Activated CD4-positive, alpha-beta T cell treated with anti-CD3 and anti-CD28 coated beads, Interleukin-2, amount 50 U/mL, for 24 hours (primary cell): ENCODE measurements around the gene PCDH15.

Experiments
- DNase-seq, 2 donors: peaks; one replicate each; pipeline ENCODE4 v3.0.0-alpha.2; 2020; ENCODE audit warnings: low read depth in 1 of 2, low spot score in 1 of 2

PCDH15 gene

DNA sequence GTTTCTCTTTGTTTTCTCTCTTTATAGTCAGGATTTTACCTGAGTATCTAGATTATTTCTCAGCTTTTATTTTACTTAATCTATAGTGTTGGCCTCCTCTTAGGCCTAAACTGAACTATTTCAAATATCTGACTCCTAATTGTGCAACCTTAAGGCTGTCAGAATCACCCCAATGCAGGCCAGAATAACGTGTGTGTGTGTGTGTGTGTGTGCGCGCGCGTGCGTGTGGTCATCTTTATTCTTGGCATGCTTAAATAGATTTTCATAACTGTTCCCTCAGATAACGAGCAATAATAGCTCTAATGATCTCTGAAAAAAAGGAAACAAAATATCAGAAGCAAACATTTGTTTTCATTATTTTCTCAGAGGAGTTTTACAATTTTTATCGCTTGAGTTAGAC, 92.4 kb downstream of the PCDH15 start:
- no peak for DNase-seq

DNA sequence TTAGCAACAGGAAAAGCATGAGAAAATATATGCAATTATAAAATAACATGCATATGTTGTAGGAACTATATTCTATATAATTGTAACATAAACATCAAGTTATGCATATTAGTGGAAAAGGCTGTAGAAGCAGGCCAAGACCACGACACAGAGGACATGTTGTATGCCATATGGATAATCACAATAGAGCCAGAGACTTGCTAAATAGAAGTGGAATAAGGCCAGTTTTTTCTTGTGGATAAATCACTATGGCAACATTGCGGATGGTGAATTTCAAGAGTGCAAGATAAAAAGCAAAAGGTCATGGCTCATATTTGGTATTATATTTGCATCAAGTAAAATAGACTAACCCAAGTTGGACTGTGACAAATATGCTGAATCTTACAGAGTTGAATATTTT, 93.0 kb downstream of the PCDH15 start:
- no peak for DNase-seq

DNA sequence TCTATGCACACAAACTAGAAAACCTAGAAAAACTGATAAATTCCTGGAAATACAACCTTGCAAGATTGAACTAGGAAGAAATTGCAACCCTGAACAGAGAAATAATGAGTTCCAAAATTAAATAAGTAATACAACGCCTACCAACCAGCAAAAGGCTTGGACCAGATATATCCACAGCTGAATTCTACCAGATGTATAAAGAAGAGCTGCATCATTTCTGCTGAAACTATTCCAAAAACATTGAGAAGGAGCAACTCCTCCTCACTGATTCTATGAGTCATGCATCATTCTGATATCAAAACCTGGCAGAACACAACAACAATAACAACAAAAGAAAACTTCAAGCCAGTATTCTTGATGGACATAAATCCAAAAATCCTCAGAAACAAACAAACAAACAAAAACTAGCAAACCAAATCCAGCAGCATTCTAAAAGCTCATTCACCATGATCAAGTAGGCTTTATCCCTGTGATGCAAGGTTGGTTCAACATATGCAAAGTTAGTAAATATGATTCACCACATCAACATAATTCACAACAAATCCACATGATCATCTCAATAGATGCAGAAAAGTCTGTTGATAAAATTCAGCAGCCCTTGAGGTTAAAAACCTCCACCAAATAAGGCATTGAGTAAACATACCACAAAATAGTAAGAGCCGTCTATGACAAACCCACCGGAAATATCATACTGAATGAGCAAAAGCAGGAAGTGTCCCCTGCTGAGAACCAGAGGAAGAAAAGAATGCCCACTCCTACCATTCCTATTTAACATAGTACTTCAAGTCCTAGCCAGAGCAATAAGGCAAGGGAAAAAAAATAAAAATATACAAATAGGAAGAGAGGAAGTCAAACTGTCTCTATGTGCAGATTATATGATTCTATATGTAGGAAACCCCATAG, 98.2 kb downstream of the PCDH15 start:
- DNase-seq: no peak

DNA sequence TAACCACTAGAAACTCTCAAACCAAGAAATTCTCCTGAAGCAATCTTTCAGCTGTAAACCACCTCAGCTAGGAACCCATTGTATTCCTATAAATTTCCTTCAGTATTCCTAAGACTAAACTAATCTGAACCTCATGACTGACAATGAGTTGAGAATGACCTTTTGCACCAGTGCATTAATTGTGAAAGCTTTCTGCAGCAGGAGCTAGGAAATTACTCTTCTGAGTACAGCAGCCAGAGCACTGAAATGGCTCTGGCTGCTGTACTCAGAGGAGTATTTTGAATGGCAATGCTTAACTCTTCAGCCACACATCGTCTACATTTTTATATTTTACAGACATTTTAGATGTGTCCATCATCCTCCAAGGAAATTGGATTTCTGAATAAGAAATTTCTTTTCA, 109.7 kb downstream of the PCDH15 start:
- DNase-seq: no peak

DNA sequence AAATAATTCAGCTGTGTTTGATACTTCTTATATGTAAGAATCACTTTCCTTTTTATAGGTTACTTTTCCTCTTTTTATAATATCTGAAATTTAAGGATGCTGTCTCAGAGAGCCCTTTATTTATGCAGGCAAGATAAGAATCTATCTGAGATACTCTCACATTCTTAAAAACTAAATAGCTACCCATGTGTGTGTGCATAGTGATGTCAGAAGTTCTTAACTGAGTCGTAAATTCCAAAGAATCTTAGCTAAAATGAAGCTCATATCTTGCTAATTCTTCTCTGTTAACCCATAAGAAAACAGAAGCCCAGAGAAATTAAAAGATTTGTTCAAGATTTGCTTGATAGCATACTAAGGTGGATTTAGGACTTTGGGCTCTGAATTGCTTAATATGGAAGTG, 118.5 kb downstream of the PCDH15 start:
- no peak for DNase-seq

GRCh38 chr10:54681136-54681535, 119.9 kb downstream of the PCDH15 start:
- DNase-seq: no peak

DNA sequence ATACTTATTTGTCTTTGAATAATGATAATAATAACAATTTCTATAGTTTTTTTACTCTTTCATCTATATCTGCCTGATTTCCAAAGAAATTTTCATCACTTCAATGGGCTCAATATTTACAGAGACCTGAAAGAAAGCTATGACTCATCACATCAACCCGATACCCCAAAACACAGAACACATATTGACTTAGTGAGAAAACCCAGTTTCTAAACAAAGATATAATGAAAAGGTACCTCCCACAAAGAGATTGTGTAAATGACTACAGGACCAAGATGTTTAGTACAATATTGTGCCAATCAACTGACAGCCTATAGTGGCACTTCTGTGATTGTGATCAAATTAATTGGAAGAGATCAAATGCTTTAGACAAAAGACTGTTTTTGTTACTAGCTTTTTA, 133.9 kb downstream of the PCDH15 start:
- DNase-seq: no peak

DNA sequence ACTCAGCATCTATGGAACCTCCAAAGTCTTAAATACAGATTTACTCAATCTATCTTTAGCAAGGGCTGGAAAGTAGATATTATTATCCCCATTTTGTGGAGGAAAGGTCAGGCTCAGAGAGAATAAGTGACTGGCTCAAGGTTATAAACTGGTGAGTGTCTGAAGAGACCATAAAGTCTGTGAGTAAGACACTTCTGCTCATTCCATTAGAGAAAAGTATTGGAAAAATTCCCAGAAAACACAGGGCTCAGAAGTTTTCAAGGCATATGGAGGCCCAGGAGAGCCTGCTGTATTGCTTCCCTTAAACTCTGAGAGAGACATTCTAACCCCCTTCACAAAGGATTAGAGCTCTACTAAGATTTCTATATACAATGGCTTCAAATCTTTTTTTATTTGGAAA, 134.8 kb downstream of the PCDH15 start:
- no peak for DNase-seq

DNA sequence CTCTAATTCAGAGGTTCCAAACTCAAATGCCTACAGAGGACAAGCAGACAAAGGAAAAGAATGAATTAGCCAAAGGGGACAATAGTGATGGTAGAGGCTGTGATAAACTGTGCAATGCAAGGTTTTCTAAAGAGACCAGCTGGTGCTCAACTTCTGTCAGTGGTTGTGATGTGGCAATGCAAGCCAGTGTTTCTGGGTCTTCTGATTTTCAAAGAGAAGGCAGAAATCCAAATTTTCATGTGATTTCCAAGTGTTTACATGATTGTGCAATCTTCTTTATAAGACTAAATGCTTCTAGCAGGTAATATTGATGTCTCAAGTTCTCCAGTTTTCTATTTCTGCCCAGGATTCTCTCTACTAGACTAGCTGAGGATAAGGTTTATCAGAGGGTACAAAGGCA, 135.9 kb downstream of the PCDH15 start:
- no peak for DNase-seq

DNA sequence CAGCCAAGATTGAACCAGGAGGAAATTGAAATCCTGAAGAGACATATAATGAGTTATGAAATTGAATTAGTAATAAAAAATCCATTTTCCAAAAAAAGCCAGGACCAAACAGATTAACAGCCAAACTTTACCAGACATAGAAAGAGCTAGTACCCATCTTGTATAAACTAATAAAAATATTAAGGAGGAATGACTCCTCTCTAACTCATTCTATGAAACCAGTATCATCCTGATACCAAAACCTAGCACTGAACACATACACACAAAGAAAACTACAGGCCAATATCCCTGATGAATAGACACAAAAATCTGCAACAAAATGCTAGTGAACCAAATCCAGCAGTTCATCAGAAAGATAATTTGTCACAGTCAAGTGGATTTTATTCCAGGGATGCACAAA, 140.6 kb downstream of the PCDH15 start:
- no peak for DNase-seq

DNA sequence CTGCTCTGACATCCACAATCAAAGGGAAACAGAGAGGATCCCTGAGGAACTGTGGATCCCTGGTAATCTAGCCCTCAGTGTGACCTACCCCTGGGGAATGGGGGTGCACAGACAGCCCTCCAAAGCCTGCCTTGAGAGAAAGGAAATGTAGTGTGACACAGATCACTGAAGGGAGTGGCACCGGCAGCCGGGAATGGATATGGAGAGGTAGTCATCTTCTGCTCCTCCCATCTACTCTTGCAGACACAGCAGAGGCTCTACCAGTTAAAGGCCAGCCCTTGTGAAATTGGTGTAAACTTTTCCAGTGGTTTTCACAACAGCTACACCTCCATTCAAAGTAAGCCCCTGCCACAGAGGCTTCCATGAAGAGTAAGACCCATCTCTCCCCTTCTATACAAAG, 144.4 kb downstream of the PCDH15 start:
- DNase-seq: no peak

DNA sequence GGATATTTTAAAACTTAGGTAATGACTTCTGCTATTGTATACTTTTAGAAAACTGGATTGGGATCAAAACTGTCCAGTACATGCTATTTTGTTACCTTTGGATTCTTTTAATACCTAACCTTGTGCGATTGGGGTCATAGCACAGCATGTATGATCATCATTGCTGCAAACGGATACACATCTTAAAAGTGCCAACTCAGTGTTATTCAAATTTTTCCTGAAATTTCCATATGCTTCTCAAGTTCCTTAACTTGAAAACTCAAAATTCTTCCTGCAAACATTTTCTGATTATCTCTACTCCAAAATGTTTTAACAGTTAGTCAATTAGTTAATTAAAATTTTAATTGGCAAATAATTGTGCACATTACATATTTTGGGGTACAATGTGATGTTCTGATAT, 147.5 kb downstream of the PCDH15 start:
- DNase-seq: no peak

DNA sequence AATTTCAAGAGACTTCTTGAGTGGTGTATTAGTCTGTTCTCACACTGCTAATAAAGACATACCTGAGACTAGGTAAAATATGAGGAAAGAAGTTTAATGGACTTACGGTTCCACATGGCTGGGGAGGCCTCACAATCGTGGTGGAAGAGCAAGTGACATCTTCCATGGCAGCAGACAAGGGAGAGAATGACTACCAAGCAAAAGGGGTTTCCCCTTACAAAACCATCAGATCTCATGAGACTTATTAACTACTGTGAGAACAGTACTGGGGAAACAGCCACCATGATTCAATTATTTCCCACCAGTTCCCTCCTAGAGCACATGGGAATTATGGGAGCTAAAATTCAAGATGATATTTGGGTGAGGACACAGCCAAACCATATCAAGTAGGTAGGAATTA, 150.5 kb downstream of the PCDH15 start:
- DNase-seq: no peak

GRCh38 chr10:54622017-54622416, 179.0 kb downstream of the PCDH15 start:
- DNase-seq: no peak

- DNase-seq: no peak
Observed at GRCh38 chr10:54620352-54620751, 180.7 kb downstream of the PCDH15 start.

GRCh38 chr10:54614072-54614471, 187.0 kb downstream of the PCDH15 start:
- no peak for DNase-seq

DNA sequence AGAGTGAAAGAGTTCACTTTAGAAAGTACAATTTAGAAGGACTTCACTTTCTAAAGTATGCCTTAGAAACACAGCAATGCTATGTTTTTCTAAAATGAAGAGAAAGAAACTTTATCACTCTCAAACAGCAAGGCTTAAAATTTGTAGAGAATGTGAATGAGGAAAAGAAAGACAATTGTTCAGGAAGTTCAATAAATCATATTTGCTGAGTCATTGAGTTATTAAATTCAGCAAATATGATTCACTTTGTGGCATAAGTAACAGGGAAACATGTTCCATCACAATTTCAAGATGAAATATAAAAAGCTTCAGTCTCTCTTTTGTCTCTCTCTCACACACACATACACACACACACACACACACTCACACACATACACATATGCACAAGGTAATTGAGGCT, 187.9 kb downstream of the PCDH15 start:
- no peak for DNase-seq

DNA sequence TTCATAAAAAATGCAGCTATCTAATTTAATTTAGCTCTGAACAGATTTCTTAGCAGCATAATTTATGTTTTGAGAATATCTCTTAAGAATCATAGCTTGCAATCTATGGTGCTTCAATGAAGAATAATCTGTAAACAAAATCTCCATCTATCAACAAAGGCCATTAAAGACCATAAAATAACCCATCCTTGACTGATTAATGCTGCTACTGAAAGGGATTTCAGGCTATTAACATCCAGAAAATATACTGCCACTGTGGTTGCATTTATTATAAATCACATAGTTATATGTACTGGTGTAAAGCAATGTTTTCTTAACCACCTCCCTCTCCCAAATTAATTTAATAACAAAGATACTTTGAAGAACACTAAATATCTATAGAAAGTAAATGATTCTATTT, 191.6 kb downstream of the PCDH15 start:
- DNase-seq: no peak

DNA sequence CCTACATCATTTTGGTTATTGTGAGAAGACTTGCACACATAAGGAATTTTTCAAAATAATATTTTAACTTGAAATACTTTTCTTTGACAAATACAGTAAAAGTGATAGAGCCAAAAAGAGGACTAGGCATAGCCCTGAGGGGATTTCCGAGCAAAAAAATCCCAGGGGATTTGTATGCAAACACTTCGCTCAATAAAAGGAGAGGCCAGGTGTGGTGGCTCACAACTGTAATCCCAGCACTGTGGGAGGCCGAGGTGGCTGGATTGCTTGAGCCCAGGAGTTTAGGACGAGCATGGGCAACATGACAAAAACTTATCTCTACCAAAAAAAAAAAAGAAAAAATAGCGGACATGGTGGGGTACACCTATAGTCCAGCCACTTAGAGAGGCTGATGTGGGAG, 193.0 kb downstream of the PCDH15 start:
- DNase-seq: no peak

DNA sequence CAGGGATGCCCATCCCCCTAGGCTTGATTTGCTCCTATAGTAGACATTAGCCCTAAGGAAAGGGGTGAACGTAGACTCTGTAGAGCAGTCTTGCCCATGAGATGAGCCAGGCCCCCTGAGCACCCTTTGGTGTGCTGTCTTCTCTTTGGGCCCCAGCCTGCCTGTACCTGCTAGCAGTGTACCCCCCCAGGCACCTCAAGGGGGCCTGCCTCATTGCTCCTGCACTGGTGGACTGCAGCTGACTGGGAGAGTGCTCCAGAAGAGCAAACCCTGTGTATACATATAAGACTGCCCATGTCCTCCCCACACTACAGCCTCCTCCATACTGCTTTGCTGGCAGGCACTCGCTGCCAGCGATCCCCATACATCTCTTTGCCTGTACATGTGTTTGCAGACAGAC, 206.7 kb downstream of the PCDH15 start:
- DNase-seq: no peak

DNA sequence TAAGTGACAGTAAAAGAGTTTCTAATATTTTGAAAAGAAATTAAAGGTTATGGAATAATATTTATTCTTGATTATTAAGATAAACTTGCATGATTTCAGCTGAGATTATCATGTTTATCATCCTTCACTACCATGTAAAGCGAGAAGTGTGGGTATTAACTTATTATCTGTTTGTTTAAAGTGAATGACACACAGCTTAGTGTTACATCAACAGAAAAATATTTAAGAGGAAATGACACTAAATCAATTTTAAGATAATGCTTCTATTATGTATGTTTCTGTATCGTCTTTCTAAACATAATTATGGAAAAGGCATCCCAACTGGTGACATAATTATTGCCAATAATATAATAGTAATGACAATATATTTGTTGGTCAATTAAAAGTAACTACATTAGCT, 213.1 kb downstream of the PCDH15 start:
- no peak for DNase-seq

- no peak for DNase-seq
Observed at GRCh38 chr10:54585572-54585971, 215.5 kb downstream of the PCDH15 start.

- no peak for DNase-seq
Observed at GRCh38 chr10:54577682-54578081, 223.3 kb downstream of the PCDH15 start.
